H1 (cell line): Measurements from ENCODE around the gene LMNA. TPM values are rescaled to one million over a fixed set of nuclear protein-coding genes. Genes with fewer than 3 reads are reported as not detected.

Experiments
- SAP30 ChIP-seq: fragments of 300-600 bp; sonication (generic); IDR thresholded peaks from 2 replicates; pipeline ENCODE4 v1.7.1; 2012; ENCODE audit warnings: low read length, moderate library complexity, mild to moderate bottlenecking, inconsistent platforms; ENCODE audit not compliant: insufficient read depth, insufficient replicate concordance
- TAF1 ChIP-seq: IDR thresholded peaks from 2 replicates; pipeline ENCODE4 v1.6.1; 2011; ENCODE audit warnings: mild to moderate bottlenecking, low read depth, low read length
- polyA plus RNA-seq, 7 experiments: library from polyadenylated mRNA; depleted of rRNA in 3 of 7; stranded (reverse) in 5 of 7; unstranded in 2 of 7; fragments of >200 nt in 5 of 7; fragments of 200-250 nt in 2 of 7; gene quantifications; 1 replicate in 5 of 7; 2 replicates in 1 of 7; 4 replicates in 1 of 7; pipeline versions ENCODE4 v1.2.1 to v1.2.3, GENCODE V29; 2011 to 2013; ENCODE audit warnings: missing spikeins in 2 of 7, mixed read lengths in 2 of 7
- total RNA-seq: library from RNA; stranded (reverse); fragmentation: NEBNext Ultra II Directional; extraction: Animal tissue kit (Norgen Biotek cat#: 25700); gene quantifications from 2 replicates; pipeline ENCODE4 v1.2.1, GENCODE V29; 2021
- TF ChIP-seq, protein P1 (sequence below): IDR thresholded peaks from 2 replicates; pipeline ENCODE4 v1.6.1; 2012; ENCODE audit warnings: inconsistent platforms

The LMNA gene
- total and polyA plus RNA-seq, 2 of the 8 experiments (the other 6 are each of a cell fraction or from before 2014, with no cell fraction given): 25.8 to 46.8 TPM

DNA sequence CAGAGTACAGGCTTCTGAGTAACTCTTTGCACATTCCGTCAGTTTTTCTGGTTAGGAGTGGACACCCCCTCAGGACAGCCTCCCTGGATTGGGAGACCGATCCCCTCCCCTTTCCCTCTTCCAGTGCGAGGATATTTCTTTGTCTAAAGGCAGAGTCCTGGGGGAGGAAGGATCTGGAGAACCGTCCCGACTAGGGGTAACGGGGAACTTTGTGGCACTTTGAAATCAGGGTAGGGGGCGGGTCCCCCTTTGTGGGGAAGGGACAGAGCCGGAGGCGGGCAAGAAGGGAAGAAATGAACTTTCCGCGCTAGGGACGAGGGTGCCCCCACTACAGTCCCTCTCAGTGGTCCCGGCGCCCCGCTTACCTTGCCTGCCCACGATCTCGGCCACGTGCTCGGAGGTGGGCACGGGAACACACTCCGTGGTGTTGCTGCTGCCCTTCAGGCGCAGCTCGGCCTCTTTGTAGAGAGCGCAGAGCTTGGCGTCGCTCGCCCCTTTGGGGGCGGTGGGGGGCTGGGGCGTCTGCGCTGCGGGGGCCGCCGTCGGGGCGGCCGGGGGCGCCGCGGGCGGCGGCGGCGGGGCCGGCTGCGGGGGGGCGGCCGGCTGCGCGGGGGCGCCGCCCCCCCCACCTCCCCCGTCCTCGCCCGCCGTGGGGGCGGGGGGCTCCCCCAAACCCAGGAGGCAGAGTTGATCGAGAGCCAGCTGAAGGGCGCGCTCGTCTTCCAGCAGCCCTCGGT, 33.2 kb upstream of the LMNA start (continued):
- TF ChIP-seq SAP30: peak; percentile 88
- peak; percentile 9; the same call in 1 of the 2 replicates for TF ChIP-seq TAF1
- TF ChIP-seq, protein P1, sequence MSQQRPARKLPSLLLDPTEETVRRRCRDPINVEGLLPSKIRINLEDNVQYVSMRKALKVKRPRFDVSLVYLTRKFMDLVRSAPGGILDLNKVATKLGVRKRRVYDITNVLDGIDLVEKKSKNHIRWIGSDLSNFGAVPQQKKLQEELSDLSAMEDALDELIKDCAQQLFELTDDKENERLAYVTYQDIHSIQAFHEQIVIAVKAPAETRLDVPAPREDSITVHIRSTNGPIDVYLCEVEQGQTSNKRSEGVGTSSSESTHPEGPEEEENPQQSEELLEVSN: 0 out of 2 replicates have a peak, but pooled peaks have one; percentile 14
